Measurements from ENCODE around the gene SIRT3.

DNA sequence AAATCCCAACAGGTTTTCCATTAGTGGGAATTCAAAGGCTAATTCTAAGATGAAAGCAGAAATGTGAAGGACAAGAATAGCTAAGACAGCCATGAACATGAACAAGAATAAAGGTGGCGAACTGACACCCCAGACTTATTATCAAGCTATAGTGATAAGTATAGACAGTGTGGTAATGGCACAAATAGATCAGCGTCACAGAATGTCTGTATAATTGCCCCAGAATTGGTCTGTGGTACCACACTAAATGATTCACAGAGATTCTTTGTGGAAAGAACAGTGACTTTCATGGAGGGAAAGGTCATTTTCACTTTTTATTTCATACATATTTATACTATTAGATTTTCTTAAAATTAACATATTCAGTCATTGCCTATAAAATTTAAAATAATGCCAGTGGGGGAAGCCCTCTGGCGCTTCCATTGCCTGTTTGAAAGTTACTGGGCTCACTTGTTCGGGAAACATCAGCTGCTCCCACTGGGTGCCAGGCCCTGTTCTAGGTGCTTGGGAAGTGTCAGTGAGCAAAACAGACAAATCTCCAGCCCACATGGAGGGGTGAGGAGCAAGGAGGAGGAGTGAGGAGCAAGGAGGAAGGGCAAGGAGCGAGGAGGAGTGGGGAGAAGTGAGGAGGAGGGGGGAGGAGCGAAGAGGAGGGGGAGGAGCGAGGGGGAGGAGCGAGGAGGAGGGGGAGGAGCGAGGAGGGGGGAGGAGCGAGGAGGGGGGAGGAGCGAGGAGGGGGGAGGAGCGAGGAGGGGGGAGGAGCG is 30.7 kb upstream of the SIRT3 start:
- TF ChIP-seq CTBP1 (IDR thresholded peaks at IDR 0.05; ENCODE audit: borderline replicate concordance) (no peak), SUZ12 (IDR thresholded peaks at IDR 0.05) (no peak), FOXK2 (IDR thresholded peaks at IDR 0.05) (no peak), LEF1 (IDR thresholded peaks at IDR 0.05; ENCODE audit: borderline replicate concordance) (no peak), PKNOX1 (IDR thresholded peaks at IDR 0.05) (no peak), BHLHE40 (IDR thresholded peaks at IDR 0.05; ENCODE audit: borderline replicate concordance) (no peak), ZNF384 (IDR thresholded peaks at IDR 0.05) (no peak), SP1 (IDR thresholded peaks at IDR 0.05) (no peak), ELF4 (IDR thresholded peaks at IDR 0.05) (no peak), L3MBTL2 (conservative IDR thresholded peaks at IDR 0.05) (no peak), FOXM1 (IDR thresholded peaks at IDR 0.05; ENCODE audit: borderline replicate concordance) (no peak), FOXA1 (IDR thresholded peaks at IDR 0.05) (no peak), ARNT (IDR thresholded peaks at IDR 0.05) (no peak)

Measured in HEK293T (cell line).